Measurements from ENCODE around the gene ATP1B1.
"Not testable (repeated sequence)": the region's sequence is repeated elsewhere in the genome, so short reads cannot be mapped to it uniquely, and the experiment has no call there.

The ATP1B1 gene

DNA sequence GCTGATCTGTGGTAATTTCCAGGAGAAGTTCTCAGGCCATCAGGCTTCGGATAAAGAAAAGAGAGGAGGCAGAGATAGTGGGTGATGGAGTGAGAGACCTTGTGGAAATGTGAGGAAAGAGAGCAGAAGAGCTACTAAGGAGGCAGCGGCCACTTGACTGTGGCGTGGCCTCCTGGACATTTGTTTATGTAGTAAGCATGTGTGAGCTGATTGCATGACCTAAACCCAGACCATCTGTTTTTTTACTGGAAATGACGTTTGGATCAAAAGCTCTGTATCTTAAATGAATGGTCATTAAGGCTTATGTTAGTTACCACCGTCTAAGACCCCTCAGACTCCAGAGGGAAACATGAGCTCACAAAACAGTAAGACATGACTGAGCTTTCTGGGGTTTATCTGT lies 13.6 kb downstream of the ATP1B1 start:
- H4K20me1 ChIP-seq (ENCODE audit: insufficient read depth) = no peaks in the 10 kb centered on the region
- no peak overlapping the region for H3K27ac ChIP-seq
- H2AFZ ChIP-seq (ENCODE audit: low read depth) = no peak overlapping the region
- H3K4me2 ChIP-seq = no peak overlapping the region
- no peak overlapping the region for H3K9ac ChIP-seq
- H3K27me3 ChIP-seq (ENCODE audit: insufficient read depth, low read depth) = no peaks in the 10 kb centered on the region
- H3K36me3 ChIP-seq (ENCODE audit: insufficient read depth) = no peaks in the 10 kb centered on the region
- TF ChIP-seq, protein P1, sequence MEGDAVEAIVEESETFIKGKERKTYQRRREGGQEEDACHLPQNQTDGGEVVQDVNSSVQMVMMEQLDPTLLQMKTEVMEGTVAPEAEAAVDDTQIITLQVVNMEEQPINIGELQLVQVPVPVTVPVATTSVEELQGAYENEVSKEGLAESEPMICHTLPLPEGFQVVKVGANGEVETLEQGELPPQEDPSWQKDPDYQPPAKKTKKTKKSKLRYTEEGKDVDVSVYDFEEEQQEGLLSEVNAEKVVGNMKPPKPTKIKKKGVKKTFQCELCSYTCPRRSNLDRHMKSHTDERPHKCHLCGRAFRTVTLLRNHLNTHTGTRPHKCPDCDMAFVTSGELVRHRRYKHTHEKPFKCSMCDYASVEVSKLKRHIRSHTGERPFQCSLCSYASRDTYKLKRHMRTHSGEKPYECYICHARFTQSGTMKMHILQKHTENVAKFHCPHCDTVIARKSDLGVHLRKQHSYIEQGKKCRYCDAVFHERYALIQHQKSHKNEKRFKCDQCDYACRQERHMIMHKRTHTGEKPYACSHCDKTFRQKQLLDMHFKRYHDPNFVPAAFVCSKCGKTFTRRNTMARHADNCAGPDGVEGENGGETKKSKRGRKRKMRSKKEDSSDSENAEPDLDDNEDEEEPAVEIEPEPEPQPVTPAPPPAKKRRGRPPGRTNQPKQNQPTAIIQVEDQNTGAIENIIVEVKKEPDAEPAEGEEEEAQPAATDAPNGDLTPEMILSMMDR (conservative IDR thresholded peaks at IDR 0.05; ENCODE audit: low read depth, low read length) = no peak
- H3K4me1 ChIP-seq (ENCODE audit: low read depth, poor library complexity, severe bottlenecking) = peaks cover 19% of the 10 kb centered on the region
- no peak overlapping the region for H3K4me3 ChIP-seq (IDR thresholded peaks at IDR 0.05; ENCODE audit: insufficient read depth, low read depth, low read length)
- H3K79me2 ChIP-seq (ENCODE audit: insufficient read depth, low read depth) = no peaks in the 10 kb centered on the region

DNA sequence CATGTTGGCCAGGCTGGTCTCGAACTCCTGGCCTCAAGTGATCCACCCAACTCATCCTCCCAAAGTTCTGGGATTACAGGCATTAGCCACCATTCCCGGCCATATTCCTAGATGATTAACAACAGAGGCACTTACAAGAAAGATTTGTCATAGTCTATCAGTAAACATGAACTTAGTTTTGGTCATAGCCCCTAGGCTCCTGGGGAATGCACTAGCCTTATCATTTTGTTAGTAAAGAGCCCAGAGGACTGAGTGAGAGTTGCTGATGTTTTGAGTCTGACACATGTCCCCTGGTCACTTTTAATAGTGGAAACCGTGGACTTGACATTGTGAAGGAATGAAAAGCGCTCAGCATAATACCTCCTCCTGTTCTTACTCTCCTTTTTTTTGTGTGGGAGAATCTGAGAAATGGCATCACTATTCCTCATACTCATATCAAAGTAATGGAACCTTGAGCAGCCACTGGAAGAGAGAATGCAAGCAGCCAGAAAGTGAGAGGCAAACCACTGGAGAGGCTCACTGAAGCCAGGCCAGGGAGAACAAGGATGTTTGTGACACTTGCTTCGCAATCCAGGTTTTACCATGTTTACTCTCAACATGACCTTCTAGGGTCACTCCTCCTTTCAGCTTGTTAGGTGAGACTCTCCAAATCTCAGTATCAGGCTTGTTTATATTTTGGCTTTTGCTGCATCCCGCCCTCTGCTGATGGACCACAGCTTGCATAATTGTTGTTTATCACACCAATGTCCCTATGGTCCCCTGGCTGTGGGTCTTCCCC lies 14.8 kb downstream of the ATP1B1 start:
- no peak overlapping the region for H3K27ac ChIP-seq
- H3K4me3 ChIP-seq (IDR thresholded peaks at IDR 0.05; ENCODE audit: insufficient read depth, low read depth, low read length) = no peak overlapping the region
- TF ChIP-seq, protein P1 (conservative IDR thresholded peaks at IDR 0.05; ENCODE audit: low read depth, low read length) = no peak
- H3K4me2 ChIP-seq = no peak overlapping the region
- H2AFZ ChIP-seq (ENCODE audit: low read depth) = no peak overlapping the region
- H3K9ac ChIP-seq = no peak overlapping the region
- no peaks in the 10 kb centered on the region for H3K27me3 ChIP-seq (ENCODE audit: insufficient read depth, low read depth)
- peaks cover 8% of the 10 kb centered on the region for H3K4me1 ChIP-seq (ENCODE audit: low read depth, poor library complexity, severe bottlenecking)
- no peaks in the 10 kb centered on the region for H4K20me1 ChIP-seq (ENCODE audit: insufficient read depth)
- H3K79me2 ChIP-seq (ENCODE audit: insufficient read depth, low read depth) = no peaks in the 10 kb centered on the region
- no peaks in the 10 kb centered on the region for H3K36me3 ChIP-seq (ENCODE audit: insufficient read depth)

DNA sequence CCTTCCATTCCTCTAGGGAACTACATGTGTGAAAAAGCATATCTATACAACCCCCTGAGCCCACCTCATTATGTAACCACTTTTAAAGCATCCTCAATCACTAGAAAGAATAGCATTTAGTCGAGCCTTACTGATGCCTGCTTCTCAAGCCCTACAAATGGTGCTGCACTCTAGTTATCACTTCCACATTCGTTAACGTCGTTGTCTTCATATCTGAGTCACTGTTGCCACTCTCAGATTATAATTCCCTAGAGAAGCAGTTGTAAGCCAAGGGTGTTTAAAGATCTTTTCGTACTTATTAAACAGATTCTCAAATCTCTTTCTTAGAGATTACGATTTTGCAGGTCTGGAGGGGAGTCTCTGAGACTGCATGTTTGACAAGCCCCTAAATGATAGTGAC lies 16.5 kb downstream of the ATP1B1 start:
- no peaks in the 10 kb centered on the region for H3K4me1 ChIP-seq (ENCODE audit: low read depth, poor library complexity, severe bottlenecking)
- no peaks in the 10 kb centered on the region for H3K79me2 ChIP-seq (ENCODE audit: insufficient read depth, low read depth)
- H3K4me3 ChIP-seq (IDR thresholded peaks at IDR 0.05; ENCODE audit: insufficient read depth, low read depth, low read length) = no peak overlapping the region
- H4K20me1 ChIP-seq (ENCODE audit: insufficient read depth) = no peaks in the 10 kb centered on the region
- H3K36me3 ChIP-seq (ENCODE audit: insufficient read depth) = no peaks in the 10 kb centered on the region
- no peak overlapping the region for H3K27ac ChIP-seq
- no peak overlapping the region for H3K9ac ChIP-seq
- H3K4me2 ChIP-seq = no peak overlapping the region
- H3K27me3 ChIP-seq (ENCODE audit: insufficient read depth, low read depth) = no peaks in the 10 kb centered on the region
- TF ChIP-seq, protein P1 (conservative IDR thresholded peaks at IDR 0.05; ENCODE audit: low read depth, low read length) = no peak
- H2AFZ ChIP-seq (ENCODE audit: low read depth) = no peak overlapping the region

DNA sequence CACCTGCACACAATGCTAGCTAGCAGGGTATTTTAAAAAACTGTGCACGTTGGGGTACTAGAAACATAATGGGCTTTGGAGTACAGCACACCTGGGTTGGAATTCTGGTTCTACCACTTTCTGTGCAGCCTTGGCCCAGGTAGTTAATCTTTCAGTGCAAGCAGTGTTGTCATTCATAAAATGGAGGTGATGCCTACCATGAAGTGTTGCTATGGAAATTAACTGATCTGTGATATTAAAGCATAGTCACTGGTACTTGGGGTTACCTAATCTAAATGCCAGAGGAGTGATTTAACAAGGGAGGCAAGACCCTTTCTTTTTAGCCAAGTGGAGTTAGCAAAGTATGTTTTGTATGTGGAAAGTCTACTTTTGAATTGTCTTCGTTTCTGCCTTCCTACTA lies 18.0 kb downstream of the ATP1B1 start:
- no peak overlapping the region for H3K4me2 ChIP-seq
- H3K27ac ChIP-seq = no peak overlapping the region
- no peaks in the 10 kb centered on the region for H4K20me1 ChIP-seq (ENCODE audit: insufficient read depth)
- no peaks in the 10 kb centered on the region for H3K27me3 ChIP-seq (ENCODE audit: insufficient read depth, low read depth)
- H2AFZ ChIP-seq (ENCODE audit: low read depth) = no peak overlapping the region
- H3K4me3 ChIP-seq (IDR thresholded peaks at IDR 0.05; ENCODE audit: insufficient read depth, low read depth, low read length) = no peak overlapping the region
- H3K4me1 ChIP-seq (ENCODE audit: low read depth, poor library complexity, severe bottlenecking) = no peaks in the 10 kb centered on the region
- TF ChIP-seq, protein P1 (conservative IDR thresholded peaks at IDR 0.05; ENCODE audit: low read depth, low read length) = no peak
- no peaks in the 10 kb centered on the region for H3K36me3 ChIP-seq (ENCODE audit: insufficient read depth)
- no peaks in the 10 kb centered on the region for H3K79me2 ChIP-seq (ENCODE audit: insufficient read depth, low read depth)
- no peak overlapping the region for H3K9ac ChIP-seq

DNA sequence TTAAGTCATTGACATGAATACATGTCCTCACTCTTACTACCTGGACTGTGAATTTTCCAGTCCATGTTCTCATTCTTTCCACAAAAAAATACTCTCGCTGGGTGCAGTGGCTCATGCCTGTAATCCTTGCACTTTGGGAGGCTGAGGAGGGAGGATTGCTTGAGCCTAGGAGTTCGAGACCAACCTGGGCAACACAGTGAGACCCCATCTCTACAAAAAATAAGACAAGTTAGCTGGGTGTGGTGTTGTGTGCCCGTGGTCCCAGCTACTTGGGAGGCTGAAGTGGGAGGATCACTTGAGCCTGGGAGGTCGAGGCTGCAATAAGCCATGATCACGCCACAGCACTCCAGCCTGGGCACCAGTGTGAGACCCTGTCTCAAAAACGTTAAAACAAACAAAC lies 19.1 kb downstream of the ATP1B1 start:
- H3K4me1 ChIP-seq (ENCODE audit: low read depth, poor library complexity, severe bottlenecking); H3K9ac ChIP-seq; H3K36me3 ChIP-seq (ENCODE audit: insufficient read depth); H4K20me1 ChIP-seq (ENCODE audit: insufficient read depth); H3K4me3 ChIP-seq (IDR thresholded peaks at IDR 0.05; ENCODE audit: insufficient read depth, low read depth, low read length); H2AFZ ChIP-seq (ENCODE audit: low read depth); H3K4me2 ChIP-seq; H3K27me3 ChIP-seq (ENCODE audit: insufficient read depth, low read depth); H3K79me2 ChIP-seq (ENCODE audit: insufficient read depth, low read depth); H3K27ac ChIP-seq: not testable (repeated sequence)
